GM12878 (cell line): ENCODE data around the gene C1S. TPM values are rescaled to one million over a fixed set of nuclear protein-coding genes. Genes with fewer than 3 reads are reported as not detected.

Source experiments
- ATAC-seq: fragments of 200-7000 bp; cut with Tn5 transposase; 3 replicates; pipeline ENCODE4 v1.9.1; 2020; ENCODE audit warnings: mild to moderate bottlenecking, moderate library complexity
- BruUV-seq: library from RNA; stranded (reverse); fragments of 400-500 nt; replicated peaks from 2 replicates; lab custom pipeline; 2021; lab: Mats Ljungman, UMichigan
- CTCF ChIA-PET: fragments of 300-600 bp; sonication (Branson Sonifier 250); formaldehyde crosslinking; extraction: SDS; loops from one replicate; lab custom pipeline; 2021; ENCODE audit warnings: inconsistent platforms; lab: Yijun Ruan, JAX
- POLR2A ChIA-PET: fragments of 350-600 bp; formaldehyde crosslinking; extraction: SDS; loops from one replicate; lab custom pipeline; 2021; ENCODE audit warnings: inconsistent platforms; lab: Charles Lee
- RAD21 ChIA-PET: fragments of 300-600 bp; sonication (Branson Sonifier 250); formaldehyde crosslinking; loops from one replicate; lab custom pipeline; 2023; ENCODE audit warnings: antibody characterized with exemption; ENCODE audit not compliant: unreplicated experiment; lab: Charles Lee
- SMC1A ChIA-PET: fragments of 300-600 bp; sonication (Branson Sonifier 250); formaldehyde crosslinking; loops from one replicate; lab custom pipeline; 2023; ENCODE audit not compliant: unreplicated experiment, uncharacterized antibody; lab: Charles Lee
- DNase-seq: peaks from one replicate; pipeline ENCODE4 v3.0.0-alpha.2; 2011; ENCODE audit warnings: low read depth, low spot score
- FAIRE-seq: peaks from 3 replicates; lab custom pipeline; 2011; peaks lifted over from hg19 to GRCh38; lab: Jason Lieb, UNC
- H2AFZ ChIP-seq: 2 replicates; pipeline ENCODE4 v1.6.0; 2011; ENCODE audit warnings: low read depth, low read length, control low read depth; ENCODE audit not compliant: control insufficient read depth
- H3K27ac ChIP-seq: 2 replicates; pipeline ENCODE4 v1.5.1; 2011; ENCODE audit warnings: control low read depth; ENCODE audit not compliant: control insufficient read depth, insufficient read depth
- H3K27me3 ChIP-seq, 2 experiments: replicated peaks in 1 of 2; 2 replicates each; pipeline versions ENCODE4 v1.6.0 to v1.6.1; 2011; ENCODE audit warnings: low read length in 1 of 2; ENCODE audit not compliant: control insufficient read depth in 2 of 2, insufficient read depth in 2 of 2
- H3K36me3 ChIP-seq, 2 experiments: 2 replicates each; pipeline ENCODE4 v1.5.1; 2011; ENCODE audit warnings: low read length in 1 of 2; ENCODE audit not compliant: control insufficient read depth in 2 of 2, insufficient read depth in 2 of 2
- H3K4me1 ChIP-seq: 2 replicates; pipeline ENCODE4 v1.6.1; 2011; ENCODE audit warnings: mild to moderate bottlenecking, low read length, moderate library complexity, mixed read lengths; ENCODE audit not compliant: control insufficient read depth, insufficient read depth
- H3K4me2 ChIP-seq: 2 replicates; pipeline ENCODE4 v1.6.0; 2011; ENCODE audit warnings: control low read depth; ENCODE audit not compliant: control insufficient read depth, insufficient read depth
- H3K4me3 ChIP-seq: fragments of 200-600 bp; sonication (generic); 2 replicates; pipeline ENCODE4 v1.5.1; 2016
- H3K79me2 ChIP-seq: 2 replicates; pipeline ENCODE4 v1.6.0; 2011; ENCODE audit warnings: low read length; ENCODE audit not compliant: control insufficient read depth, insufficient read depth
- H3K9ac ChIP-seq: 2 replicates; pipeline ENCODE4 v1.8.0; 2011; ENCODE audit warnings: low read length, control low read depth, mixed read lengths; ENCODE audit not compliant: control insufficient read depth, insufficient read depth
- H3K9me3 ChIP-seq: replicated peaks from 3 replicates; pipeline ENCODE4 v1.5.1; 2011; ENCODE audit warnings: mild to moderate bottlenecking, low read length; ENCODE audit not compliant: control insufficient read depth, insufficient read depth
- H4K20me1 ChIP-seq: 2 replicates; pipeline ENCODE4 v1.6.0; 2011; ENCODE audit not compliant: control insufficient read depth, insufficient read depth
- ATF2 ChIP-seq: IDR thresholded peaks from 2 replicates; pipeline ENCODE4 v1.6.1; 2012; ENCODE audit warnings: low read length, inconsistent platforms
- CREM ChIP-seq: IDR thresholded peaks from 2 replicates; pipeline ENCODE4 v1.6.1; 2014; ENCODE audit warnings: antibody characterized with exemption, low read depth
- MYC ChIP-seq: IDR thresholded peaks from 2 replicates; pipeline ENCODE4 v1.6.1; 2011; ENCODE audit warnings: mild to moderate bottlenecking, low read length, moderate library complexity, inconsistent platforms; ENCODE audit not compliant: insufficient read depth, insufficient replicate concordance, insufficient read length, severe bottlenecking
- NFIC ChIP-seq: IDR thresholded peaks from 2 replicates; pipeline ENCODE4 v1.6.1; 2012; ENCODE audit warnings: low read depth, mild to moderate bottlenecking, inconsistent platforms, low read length, moderate library complexity
- RELB ChIP-seq: fragments of 450-650 bp; IDR thresholded peaks from 2 replicates; pipeline ENCODE4 v1.6.1; 2017; ENCODE audit warnings: low read depth, mild to moderate bottlenecking, moderate library complexity
- SRF ChIP-seq, 2 experiments: IDR thresholded peaks; 2 replicates each; pipeline ENCODE4 v1.6.1; 2011; ENCODE audit warnings: low read depth in 2 of 2, low read length in 2 of 2, mild to moderate bottlenecking in 1 of 2, moderate library complexity in 1 of 2
- TCF12 ChIP-seq: IDR thresholded peaks from 2 replicates; pipeline ENCODE4 v1.6.1; 2011; ENCODE audit warnings: low read depth, mild to moderate bottlenecking, low read length
- WGBS: methylation state at CpG from one replicate; pipeline ENCODE4 v1.1.6; 2016; ENCODE audit warnings: low lambda C conversion rate; ENCODE audit not compliant: insufficient replicate concordance, insufficient coverage; ENCODE audit errors: missing lambda C conversion rate; 5-methylcytosine and 5-hydroxymethylcytosine counted together
- in situ Hi-C: fragments of 300-500 bp; cut with MboI; formaldehyde crosslinking; loops from 9 replicates; pipeline ENCODE4 v1.14.3; 2018; ENCODE audit warnings: mixed read lengths
- intact Hi-C: fragments of 100-400 bp; cut with micrococcal nuclease; formaldehyde crosslinking; loops from one replicate; pipeline ENCODE4 v1.14.2; 2022; ENCODE audit not compliant: unreplicated experiment
- polyA plus RNA-seq, 11 experiments: library from polyadenylated mRNA; depleted of rRNA in 4 of 11; unstranded in 6 of 11; stranded (reverse) in 5 of 11; fragments of >200 nt; fragmentation: Nextera tagmentation in 4 of 11; fragmentation: Illumina TruSeq in 1 of 11; extraction: Ambion mirVana in 4 of 11; extraction: Trizol in 1 of 11; gene quantifications; 1 replicate in 1 of 11; 2 replicates in 10 of 11; pipeline versions ENCODE4 v1.2.1 to v1.2.3, GENCODE V29; 2011 to 2016; ENCODE audit warnings: inconsistent platforms in 2 of 11, missing spikeins in 2 of 11, low read depth in 1 of 11
- total RNA-seq, 4 experiments: library from RNA; depleted of rRNA in 3 of 4; stranded (reverse); fragments of >200 nt in 3 of 4; fragmentation: Illumina TruSeq in 1 of 4; extraction: Trizol in 1 of 4; gene quantifications; 2 replicates each; pipeline versions ENCODE4 v1.2.1 to v1.2.3, GENCODE V29; 2013 to 2021
- TF ChIP-seq, protein P1 (sequence below): fragments of 450-650 bp; IDR thresholded peaks from 2 replicates; pipeline ENCODE4 v1.6.1; 2017; ENCODE audit warnings: borderline replicate concordance
- TF ChIP-seq, protein P2 (sequence below): IDR thresholded peaks from 2 replicates; pipeline ENCODE4 v1.6.1; 2012; ENCODE audit warnings: improper control_type of control experiment, low read depth, low read length; ENCODE audit not compliant: insufficient replicate concordance

Gene C1S
- total and polyA plus RNA-seq, 10 of the 15 experiments (the other 5 are each of a cell fraction or from before 2014, with no cell fraction given) = 0.10 to 1.4 (median 0.42) TPM

- H4K20me1 ChIP-seq = no peaks in the 10 kb centered on the region
- H3K9me3 ChIP-seq = peaks cover 6% of the 10 kb centered on the region
- H3K4me3 ChIP-seq = no peak overlapping the region
- no TSS peak for BruUV-seq
- in situ Hi-C loops (loop anchor here (5.0 kb wide), 1 partner anchor 148 kb away; no protein-coding TSS in a partner anchor), intact Hi-C loops (loop anchor here (5.0 kb wide), 2 partner anchors 148 to 188 kb away; no protein-coding TSS in a partner anchor)
- no peaks in the 10 kb centered on the region for H3K27me3 ChIP-seq
- ChIA-PET RAD21 (interaction anchor here (1.7 to 7.6 kb wide), 4 partner anchors 35 to 185 kb away, joined by 4 to 89 read pairs (median 9); partner anchors contain the start of genes C12orf57, LPCAT3 and RNU7-1), SMC1A (interaction anchor here (1.3 to 3.6 kb wide), 4 partner anchors 93 to 165 kb away, joined by 3 to 40 read pairs (median 6); partner anchors contain the start of genes C12orf57, LPCAT3 and RNU7-1), POLR2A (interaction anchor here (1.2 to 7.2 kb wide), 3 partner anchors 142 to 166 kb away, joined by 3 to 55 read pairs (median 5); partner anchors contain the start of genes C12orf57 and RNU7-1), CTCF (interaction anchor here (0.9 to 7.7 kb wide), 11 partner anchors 15 to 240 kb away, joined by 3 to 61 read pairs (median 13); partner anchors contain the start of genes C12orf57, LPCAT3, RNU7-1 and SPSB2)
- H3K36me3 ChIP-seq = peaks cover 0 to 8% of the 10 kb centered on the region in 2 experiments; a peak in 3 of 4 replicates
- H3K79me2 ChIP-seq = peaks cover 33% of the 10 kb centered on the region
- H3K9ac ChIP-seq = no peak overlapping the region
- WGBS = 100% methylated on average over 5 of the region's 5 CpGs
- H2AFZ ChIP-seq = no peak overlapping the region
- H3K4me2 ChIP-seq = 0 out of 2 replicates have a peak overlapping the region, but pooled peaks have one; percentile 5
- FAIRE-seq (no peak), DNase-seq (no peak), ATAC-seq (no peak)
- peaks cover 12% of the 10 kb centered on the region for H3K4me1 ChIP-seq
- no peak overlapping the region for H3K27ac ChIP-seq
- TF ChIP-seq RELB = no peak
- no peak for TF ChIP-seq CREM
- no peak for TF ChIP-seq ATF2
- no peak for TF ChIP-seq TCF12
- no peak for TF ChIP-seq NFIC
- TF ChIP-seq MYC = no peak
- TF ChIP-seq, protein P1, sequence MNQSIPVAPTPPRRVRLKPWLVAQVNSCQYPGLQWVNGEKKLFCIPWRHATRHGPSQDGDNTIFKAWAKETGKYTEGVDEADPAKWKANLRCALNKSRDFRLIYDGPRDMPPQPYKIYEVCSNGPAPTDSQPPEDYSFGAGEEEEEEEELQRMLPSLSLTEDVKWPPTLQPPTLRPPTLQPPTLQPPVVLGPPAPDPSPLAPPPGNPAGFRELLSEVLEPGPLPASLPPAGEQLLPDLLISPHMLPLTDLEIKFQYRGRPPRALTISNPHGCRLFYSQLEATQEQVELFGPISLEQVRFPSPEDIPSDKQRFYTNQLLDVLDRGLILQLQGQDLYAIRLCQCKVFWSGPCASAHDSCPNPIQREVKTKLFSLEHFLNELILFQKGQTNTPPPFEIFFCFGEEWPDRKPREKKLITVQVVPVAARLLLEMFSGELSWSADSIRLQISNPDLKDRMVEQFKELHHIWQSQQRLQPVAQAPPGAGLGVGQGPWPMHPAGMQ = no peak
- TF ChIP-seq, protein P2, sequence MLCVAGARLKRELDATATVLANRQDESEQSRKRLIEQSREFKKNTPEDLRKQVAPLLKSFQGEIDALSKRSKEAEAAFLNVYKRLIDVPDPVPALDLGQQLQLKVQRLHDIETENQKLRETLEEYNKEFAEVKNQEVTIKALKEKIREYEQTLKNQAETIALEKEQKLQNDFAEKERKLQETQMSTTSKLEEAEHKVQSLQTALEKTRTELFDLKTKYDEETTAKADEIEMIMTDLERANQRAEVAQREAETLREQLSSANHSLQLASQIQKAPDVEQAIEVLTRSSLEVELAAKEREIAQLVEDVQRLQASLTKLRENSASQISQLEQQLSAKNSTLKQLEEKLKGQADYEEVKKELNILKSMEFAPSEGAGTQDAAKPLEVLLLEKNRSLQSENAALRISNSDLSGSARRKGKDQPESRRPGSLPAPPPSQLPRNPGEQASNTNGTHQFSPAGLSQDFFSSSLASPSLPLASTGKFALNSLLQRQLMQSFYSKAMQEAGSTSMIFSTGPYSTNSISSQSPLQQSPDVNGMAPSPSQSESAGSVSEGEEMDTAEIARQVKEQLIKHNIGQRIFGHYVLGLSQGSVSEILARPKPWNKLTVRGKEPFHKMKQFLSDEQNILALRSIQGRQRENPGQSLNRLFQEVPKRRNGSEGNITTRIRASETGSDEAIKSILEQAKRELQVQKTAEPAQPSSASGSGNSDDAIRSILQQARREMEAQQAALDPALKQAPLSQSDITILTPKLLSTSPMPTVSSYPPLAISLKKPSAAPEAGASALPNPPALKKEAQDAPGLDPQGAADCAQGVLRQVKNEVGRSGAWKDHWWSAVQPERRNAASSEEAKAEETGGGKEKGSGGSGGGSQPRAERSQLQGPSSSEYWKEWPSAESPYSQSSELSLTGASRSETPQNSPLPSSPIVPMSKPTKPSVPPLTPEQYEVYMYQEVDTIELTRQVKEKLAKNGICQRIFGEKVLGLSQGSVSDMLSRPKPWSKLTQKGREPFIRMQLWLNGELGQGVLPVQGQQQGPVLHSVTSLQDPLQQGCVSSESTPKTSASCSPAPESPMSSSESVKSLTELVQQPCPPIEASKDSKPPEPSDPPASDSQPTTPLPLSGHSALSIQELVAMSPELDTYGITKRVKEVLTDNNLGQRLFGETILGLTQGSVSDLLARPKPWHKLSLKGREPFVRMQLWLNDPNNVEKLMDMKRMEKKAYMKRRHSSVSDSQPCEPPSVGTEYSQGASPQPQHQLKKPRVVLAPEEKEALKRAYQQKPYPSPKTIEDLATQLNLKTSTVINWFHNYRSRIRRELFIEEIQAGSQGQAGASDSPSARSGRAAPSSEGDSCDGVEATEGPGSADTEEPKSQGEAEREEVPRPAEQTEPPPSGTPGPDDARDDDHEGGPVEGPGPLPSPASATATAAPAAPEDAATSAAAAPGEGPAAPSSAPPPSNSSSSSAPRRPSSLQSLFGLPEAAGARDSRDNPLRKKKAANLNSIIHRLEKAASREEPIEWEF = no peak
- no peak for TF ChIP-seq SRF (IDR thresholded peaks at IDR 0.05; ENCODE audit: low read depth in 2 of 2, low read length in 2 of 2)
Measured at GRCh38 chr12:7110661-7111060, 50.1 kb downstream of the C1S start.
